ENCODE data around the gene HMGCLL1. TPM values are rescaled to one million over a fixed set of nuclear protein-coding genes. Genes with fewer than 3 reads are reported as not detected.

The HMGCLL1 gene
- total RNA-seq, 4 donors from 2014 or later = 0.83 to 4.3 (median 1.6) TPM

- intact Hi-C loops (cut with DNase I) = no loop called here
- Histone ChIP-seq H3K4me1 (peaks cover 0 to 8% (median 6%) of the 10 kb centered on the region in 4 donors), H3K36me3 (no peaks in the 10 kb centered on the region), H3K9me3 (no peaks in the 10 kb centered on the region), H3K27me3 (no peaks in the 10 kb centered on the region), H3K4me3 (no peak overlapping the region), H3K27ac (replicated peaks in 1 of 4) (no peak overlapping the region)
- TF ChIP-seq CTCF (IDR thresholded peaks at IDR 0.05) (no peak), POLR2AphosphoS5 (IDR thresholded peaks at IDR 0.05) (no peak), POLR2A (IDR thresholded peaks at IDR 0.05; ENCODE audit: low read depth) (no peak), EP300 (IDR thresholded peaks at IDR 0.05) (no peak)
- no peak for DNase-seq (ENCODE audit: extremely low spot score)
- WGBS = 89% methylated on average over 1 of the region's 1 CpG
Measured at GRCh38 chr6:55496201-55496600, 82.8 kb downstream of the HMGCLL1 start.

GRCh38 chr6:55495277-55495676, 83.7 kb downstream of the HMGCLL1 start:
- H3K27me3 ChIP-seq = no peaks in the 10 kb centered on the region
- H3K9me3 ChIP-seq = no peaks in the 10 kb centered on the region
- intact Hi-C loops (cut with DNase I) = no loop called here
- TF ChIP-seq CTCF (IDR thresholded peaks at IDR 0.05) (no peak), EP300 (IDR thresholded peaks at IDR 0.05) (no peak)
- peaks cover 0 to 6% (median 3%) of the 10 kb centered on the region in 4 donors for H3K4me1 ChIP-seq
- 78% methylated on average over 3 of the region's 3 CpGs for WGBS
- no peak overlapping the region for H3K4me3 ChIP-seq
- H3K27ac ChIP-seq (replicated peaks in 1 of 4) = no peak overlapping the region
- H3K36me3 ChIP-seq = no peaks in the 10 kb centered on the region
- no peak for DNase-seq (ENCODE audit: extremely low spot score)

GRCh38 chr6:55494411-55494810, 84.6 kb downstream of the HMGCLL1 start:
- DNase-seq (ENCODE audit: extremely low spot score) = no peak
- Histone ChIP-seq H3K36me3 (no peaks in the 10 kb centered on the region), H3K27ac (replicated peaks in 1 of 4) (no peak overlapping the region), H3K9me3 (no peaks in the 10 kb centered on the region), H3K4me1 (peaks cover 0 to 6% (median 0%) of the 10 kb centered on the region in 4 donors), H3K27me3 (no peaks in the 10 kb centered on the region), H3K4me3 (no peak overlapping the region)
- WGBS = 49% methylated on average over 2 of the region's 2 CpGs
- intact Hi-C loops (cut with DNase I) = no loop called here
- TF ChIP-seq CTCF (IDR thresholded peaks at IDR 0.05) = no peak
- TF ChIP-seq POLR2AphosphoS5 (IDR thresholded peaks at IDR 0.05) = no peak
- TF ChIP-seq POLR2A (IDR thresholded peaks at IDR 0.05; ENCODE audit: low read depth) = no peak
- TF ChIP-seq EP300 (IDR thresholded peaks at IDR 0.05) = no peak

GRCh38 chr6:55492259-55492658, 86.7 kb downstream of the HMGCLL1 start:
- TF ChIP-seq EP300 (IDR thresholded peaks at IDR 0.05) (no peak), CTCF (IDR thresholded peaks at IDR 0.05) (no peak)
- intact Hi-C loops (cut with DNase I) = no loop called here
- Histone ChIP-seq H3K9me3 (no peaks in the 10 kb centered on the region), H3K36me3 (no peaks in the 10 kb centered on the region), H3K4me3 (no peak overlapping the region), H3K27ac (replicated peaks in 1 of 4) (no peak overlapping the region), H3K27me3 (no peaks in the 10 kb centered on the region), H3K4me1 (no peaks in the 10 kb centered on the region)
- 91% methylated on average over 4 of the region's 4 CpGs for WGBS
- DNase-seq (ENCODE audit: extremely low spot score) = no peak

GRCh38 chr6:55490871-55491270, 88.1 kb downstream of the HMGCLL1 start:
- Histone ChIP-seq H3K27ac (replicated peaks in 1 of 4) (no peak overlapping the region), H3K27me3 (no peaks in the 10 kb centered on the region), H3K36me3 (no peaks in the 10 kb centered on the region), H3K4me3 (no peak overlapping the region), H3K9me3 (no peaks in the 10 kb centered on the region), H3K4me1 (no peaks in the 10 kb centered on the region)
- intact Hi-C loops (cut with DNase I) = no loop called here
- TF ChIP-seq POLR2A (IDR thresholded peaks at IDR 0.05; ENCODE audit: low read depth) = no peak
- TF ChIP-seq POLR2AphosphoS5 (IDR thresholded peaks at IDR 0.05) = no peak
- TF ChIP-seq EP300 (IDR thresholded peaks at IDR 0.05) = no peak
- TF ChIP-seq CTCF (IDR thresholded peaks at IDR 0.05) = no peak
- no peak for DNase-seq (ENCODE audit: extremely low spot score)

Measured in esophagus muscularis mucosa (tissue), 4 donors.